NCI-H2107 (cell line): ENCODE measurements around the gene ATF6.

Experiments
- DNase-seq: peaks from one replicate; lab custom pipeline; 2025; lab: John Stamatoyannopoulos, UW

ATF6 gene

DNA sequence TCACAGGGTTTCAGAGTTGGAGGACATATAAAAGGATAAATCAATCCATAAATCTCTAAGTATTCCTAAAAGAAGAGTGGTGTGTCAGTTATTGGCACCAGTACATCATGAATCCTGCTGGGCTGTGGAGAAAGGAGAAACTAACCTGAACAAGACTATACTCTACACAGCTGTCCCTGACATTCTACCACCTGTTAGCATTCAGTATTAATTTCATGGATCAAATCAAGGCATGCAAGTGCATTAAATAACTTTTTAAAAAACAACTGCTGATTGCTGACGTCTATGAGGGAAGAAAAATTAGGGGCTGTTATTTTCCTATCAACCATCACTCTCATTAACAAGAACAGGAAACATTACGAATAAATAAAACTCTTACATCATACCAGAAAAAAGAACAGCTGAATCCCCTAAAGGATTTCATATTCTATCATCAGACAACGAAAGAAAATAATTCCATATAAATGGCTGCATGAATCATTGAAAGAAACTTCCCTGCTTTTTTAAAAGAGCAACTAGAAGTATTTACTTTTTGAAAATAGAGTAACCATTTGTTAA is 121.7 kb downstream of the ATF6 start:
- DNase-seq, result no peak

DNA sequence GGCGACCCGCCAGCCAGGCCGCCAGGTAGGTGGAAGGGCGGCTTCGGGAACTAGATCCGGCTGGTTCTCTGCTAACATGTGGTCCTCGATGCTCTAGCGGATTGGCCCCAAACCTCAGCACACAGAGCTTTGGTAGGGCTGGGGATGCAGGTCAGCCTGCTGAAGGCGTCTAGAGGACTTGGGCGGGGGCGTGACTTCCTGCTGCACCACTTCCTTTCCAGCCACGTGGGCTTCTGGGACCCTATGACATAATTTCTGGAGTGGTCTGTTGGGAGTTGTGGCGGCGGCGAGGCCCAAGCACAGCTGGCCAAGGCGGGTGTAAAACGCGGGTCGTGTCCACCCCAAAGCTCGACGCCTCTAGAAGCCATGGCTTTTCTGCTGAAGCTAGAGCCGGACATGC is 124.5 kb downstream of the ATF6 start:
- no peak for DNase-seq

DNA sequence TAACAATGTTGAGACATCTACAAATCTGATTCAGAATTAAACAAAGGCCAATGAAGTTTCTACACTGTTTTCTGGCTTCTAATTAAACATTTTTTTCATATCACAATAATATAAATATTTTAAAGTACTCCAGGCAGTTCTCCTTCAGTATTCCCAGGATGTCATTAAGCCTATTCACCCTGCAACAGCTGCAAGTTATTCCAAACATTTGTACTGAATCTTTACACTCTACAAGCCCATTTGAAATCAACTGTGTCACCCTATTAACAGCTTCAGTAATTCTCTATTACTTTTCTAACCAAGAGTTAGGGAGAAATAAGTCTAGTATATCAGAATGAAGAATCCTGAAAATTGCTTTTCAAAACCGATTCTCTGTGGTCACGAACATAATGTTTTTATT is 133.0 kb downstream of the ATF6 start:
- no peak for DNase-seq

DNA sequence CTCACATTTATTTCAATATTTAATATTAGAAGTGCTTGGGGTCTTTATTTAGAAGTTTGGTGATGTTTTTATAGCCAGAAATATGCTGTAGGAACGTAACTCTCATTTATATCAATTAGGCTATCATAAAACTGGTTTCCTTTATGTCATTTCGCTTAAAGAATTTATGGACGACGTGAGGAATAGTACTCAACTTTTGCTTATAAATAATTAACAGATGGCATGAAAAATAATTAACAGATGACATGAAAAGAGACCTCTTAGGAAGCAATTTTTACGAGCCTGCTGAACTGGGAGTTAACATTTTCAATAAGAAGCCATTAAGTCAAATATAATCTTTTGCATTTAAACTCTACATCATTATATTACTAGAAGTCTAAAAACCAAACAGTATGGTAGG is 134.0 kb downstream of the ATF6 start:
- DNase-seq, result no peak

DNA sequence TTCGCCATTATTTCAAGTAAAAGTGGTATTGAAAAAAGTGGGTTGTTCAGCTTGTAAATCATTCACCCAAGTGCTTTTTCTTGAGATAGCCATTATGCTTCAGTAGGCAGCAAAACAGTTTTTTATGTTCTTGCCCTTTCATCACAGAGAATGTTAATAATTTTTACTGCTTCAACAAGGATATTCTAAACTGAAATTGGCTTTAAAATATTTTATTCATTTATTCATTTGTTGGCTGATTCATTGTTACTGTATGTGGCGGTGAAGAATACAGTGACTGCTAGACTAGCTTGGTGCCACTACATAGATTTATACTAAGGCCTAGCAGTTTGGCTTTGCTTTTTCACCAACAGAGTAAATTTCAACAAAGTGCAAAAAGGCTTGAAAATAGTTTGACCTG is 136.1 kb downstream of the ATF6 start:
- DNase-seq, result no peak

DNA sequence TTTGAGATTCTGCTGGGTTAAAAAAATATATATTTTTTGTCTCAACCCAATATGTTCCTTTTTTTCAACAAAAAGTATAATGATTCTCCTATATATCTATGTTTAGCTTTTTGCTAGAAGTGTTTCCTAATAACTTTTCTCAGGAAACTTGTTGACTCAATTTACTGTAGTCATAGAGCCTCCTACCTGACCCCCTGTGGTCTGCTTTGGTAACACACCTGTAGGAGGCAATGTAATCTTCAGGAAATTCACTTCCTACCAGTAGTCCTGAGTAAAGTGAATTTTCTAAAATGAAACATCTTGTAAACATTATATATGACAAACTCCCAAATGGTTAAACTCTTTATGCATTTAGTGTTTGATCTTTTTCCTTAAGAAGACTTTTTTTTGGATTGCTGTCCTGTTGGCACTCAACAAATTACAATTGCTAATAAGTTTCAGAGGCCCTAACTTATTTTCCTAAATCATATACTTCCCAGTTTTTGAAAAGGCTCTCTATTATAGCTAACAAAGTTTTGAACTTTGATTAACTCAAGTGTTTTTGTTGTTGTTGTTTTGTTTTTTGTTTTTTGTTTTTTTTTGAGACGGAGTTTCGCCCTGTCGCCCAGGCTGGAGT is 139.3 kb downstream of the ATF6 start:
- DNase-seq, result no peak

DNA sequence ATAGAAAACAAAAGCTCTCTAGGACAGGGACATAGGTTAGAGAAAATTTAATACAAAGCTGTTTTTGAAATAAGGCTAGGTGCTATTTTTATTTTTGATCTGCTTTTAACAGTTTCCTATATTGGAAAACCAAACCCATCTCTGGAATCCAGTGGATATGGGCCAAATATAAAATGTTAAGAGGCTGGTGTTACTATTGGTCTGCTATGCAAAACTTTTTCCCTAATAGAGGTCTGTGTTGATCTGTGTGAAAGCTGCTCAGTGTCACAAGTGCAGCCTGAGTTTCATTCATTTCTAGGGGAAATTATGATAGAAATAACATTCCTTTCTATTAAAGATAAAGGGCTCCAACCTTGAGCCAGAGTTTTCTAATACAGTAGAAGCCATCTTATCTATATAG is 141.1 kb downstream of the ATF6 start:
- DNase-seq, result no peak

DNA sequence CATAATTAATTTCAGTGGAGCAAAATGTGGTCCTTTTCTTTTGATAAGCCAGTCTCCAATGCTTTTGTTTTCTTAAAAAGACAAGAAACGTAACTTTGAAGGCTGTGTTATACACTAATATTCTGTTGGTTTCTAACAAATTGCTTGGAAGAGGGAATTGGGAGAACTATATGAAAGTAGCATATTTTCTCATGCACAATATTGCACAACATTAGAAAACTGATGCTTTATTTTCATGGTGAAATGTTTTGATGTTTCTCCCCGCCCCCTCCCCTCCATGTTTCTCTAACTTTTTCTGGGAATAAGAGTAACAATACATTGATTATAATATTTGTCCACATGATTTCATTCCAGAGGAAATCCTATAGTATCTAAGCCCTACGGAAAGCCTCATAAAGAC is 142.1 kb downstream of the ATF6 start:
- DNase-seq, result no peak

DNA sequence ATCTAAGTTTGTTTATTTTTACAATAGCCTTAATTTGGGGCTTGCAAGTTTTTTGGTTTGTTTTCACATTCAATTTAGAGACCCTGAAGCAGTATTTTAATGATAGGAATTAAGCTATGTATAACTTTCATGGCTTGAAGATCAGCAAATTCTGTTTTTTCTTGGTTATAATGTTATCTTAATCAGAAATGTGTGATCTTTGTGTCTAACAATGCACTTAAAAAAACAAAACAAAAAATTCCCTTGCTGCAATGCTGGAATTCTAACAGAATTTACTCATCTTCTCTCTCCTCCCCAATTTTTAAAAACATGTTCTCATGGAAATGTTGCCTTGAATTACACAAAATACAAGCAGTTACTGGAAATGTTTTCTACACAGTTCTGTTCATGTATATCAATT is 144.5 kb downstream of the ATF6 start:
- DNase-seq, result no peak

DNA sequence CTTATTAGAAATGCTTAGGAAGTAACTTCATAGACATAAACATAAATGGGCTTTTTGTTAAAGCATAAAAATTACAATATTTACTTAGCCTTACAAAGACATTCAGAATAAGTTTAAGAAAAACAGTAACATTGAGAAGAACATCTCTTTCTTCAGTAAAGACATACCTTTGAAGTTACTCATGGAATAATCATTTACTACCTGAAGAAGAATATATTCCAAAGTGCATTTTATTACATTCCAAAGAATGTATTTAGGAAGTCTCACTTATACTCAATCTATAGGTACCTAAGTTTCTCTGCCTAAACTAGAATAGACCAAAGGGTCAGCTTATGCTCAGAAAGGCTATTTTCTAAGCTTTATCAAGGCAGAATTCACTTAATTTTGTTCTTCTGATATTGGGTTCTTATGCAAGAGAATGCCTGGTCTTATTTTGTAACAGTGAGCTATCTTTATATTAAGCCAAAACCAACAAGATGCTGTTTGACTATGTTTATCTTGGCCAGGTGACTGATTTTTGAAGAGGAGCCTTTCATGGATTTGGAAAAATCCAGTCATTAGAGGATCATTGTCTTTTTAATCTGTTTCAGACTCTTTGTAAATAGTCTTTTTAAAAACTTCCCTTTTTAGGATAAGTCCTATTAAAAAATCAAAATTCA is 147.5 kb downstream of the ATF6 start:
- no peak for DNase-seq

DNA sequence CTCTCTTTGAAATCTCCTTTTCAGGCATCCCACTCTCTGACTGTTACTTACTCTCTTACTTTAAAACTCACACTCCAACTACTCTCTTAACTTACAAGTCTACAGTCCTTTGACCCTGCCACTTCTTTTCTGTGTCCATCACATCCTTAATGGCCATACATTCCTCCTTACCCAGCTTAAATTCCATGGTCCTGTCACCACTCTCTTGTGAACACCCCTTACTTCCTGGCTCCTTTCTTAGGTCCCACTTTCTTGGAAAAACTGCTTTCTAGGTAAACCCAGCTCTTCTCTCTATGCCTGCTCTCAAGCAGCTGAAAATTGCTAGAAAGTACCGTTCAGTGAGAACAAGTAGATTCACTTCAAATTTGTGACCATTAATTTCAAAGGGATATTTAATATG is 148.5 kb downstream of the ATF6 start:
- DNase-seq, result no peak

DNA sequence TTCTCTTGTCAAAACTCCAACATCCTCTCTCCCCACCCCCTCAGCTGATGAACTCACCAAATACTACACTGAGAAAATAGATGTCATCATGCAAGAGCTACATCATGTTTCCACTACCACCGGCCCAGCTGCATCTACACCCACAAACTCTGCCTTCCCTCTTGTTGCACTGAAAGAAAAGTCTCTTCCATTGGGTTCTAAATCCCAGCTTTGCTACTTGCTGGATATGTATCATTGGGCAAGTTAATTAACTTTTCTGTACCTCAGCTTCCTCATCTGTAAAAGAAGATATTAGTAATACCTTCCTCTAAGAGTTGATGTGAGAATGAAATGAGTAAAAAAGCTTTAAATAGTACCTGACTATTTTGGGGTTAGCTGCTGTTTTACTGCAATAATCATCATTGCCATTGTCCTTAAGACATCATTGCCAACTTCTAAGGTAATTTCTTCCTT is 149.0 kb downstream of the ATF6 start:
- no peak for DNase-seq

DNA sequence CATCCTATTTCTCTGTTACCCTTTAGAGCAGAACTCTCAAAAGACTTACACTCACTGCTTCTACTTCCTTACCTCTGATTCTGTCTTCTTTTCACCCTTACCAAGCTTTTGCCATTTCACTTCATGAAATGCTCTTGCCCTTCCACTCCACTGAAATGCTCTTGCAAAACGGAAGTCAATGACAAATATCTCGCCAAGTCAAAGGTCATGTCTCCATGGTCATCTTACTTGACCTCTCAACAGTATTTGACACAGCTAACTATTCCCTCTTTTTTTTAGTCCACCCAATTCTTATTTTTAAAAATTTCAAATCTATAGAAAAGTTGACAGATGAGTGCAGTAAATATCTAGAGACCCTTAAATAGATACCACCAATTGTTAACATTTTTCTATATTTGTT is 149.9 kb downstream of the ATF6 start:
- DNase-seq, result no peak

DNA sequence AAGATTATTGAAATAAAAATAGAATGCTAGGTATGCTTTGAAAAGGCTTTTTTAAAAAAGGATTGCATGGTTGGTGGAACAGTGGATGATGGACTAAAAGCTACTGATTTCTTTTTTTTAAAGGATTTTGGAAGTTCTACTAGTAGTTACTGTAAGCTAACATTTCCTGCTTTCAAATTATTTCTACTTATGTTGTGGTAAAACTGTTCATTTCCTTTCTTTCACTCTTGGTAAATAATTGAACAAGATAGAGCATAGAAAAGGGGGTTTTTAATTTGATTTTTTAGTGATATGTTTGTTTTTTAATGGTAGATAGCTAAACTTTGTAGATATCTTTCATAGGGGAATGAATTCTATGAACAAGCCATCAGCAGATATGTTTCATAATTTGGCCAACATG is 153.1 kb downstream of the ATF6 start:
- DNase-seq, result no peak

DNA sequence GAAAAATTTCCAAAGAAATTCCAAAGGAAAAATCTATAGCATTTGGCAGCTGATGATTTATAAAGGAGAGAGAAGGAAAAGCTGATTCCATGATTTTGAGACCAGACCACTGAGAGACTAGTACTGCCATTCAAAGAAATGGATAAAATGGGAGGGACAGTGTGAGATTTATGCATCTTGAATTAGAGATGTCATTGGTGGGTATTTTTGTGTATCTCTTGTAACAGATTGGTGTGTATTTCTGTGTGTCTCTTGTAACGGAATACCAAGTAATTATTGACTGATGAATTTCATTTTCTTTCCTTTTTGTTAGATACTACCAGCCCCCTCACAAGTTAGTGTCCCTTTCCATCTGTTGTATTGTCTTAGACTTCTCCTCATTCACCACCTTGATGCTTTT is 155.4 kb downstream of the ATF6 start:
- DNase-seq, result no peak

DNA sequence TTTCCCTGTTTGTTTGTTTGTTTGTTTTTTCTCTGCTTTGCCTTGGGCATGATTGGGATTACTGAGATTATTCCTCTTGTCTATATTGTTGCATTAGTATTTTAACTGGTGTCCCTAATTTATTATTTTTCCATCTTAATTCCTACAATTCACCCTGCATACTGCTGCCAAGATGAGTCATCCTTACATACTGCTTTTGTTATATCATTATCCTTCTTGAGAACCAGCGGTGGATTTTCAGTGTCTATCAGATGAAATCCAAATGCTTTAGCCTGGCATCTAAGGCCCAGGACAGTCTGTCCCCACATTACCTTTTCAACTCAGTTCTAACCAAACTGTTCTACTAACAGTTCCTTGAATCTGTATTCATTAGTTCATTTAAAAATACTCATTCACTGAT is 155.9 kb downstream of the ATF6 start:
- DNase-seq, result no peak

DNA sequence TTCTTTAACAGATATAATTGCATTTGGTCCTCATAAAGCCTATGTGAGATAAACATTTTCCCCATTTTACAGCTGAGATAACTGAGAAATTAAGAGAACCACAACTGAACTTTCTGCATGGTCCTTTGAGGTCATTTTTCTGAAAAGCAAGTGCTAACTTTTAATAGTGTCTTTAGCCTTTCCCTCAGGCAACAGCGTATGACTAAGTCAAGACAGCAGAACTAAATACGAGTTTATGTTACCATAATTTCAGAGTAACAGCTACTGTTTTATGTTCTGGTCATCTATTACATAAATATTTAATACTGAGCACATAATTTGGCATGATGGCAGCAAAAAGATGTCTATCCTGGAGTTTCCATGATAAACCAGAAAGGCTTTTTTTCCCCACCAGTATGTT is 161.9 kb downstream of the ATF6 start:
- DNase-seq, result no peak

DNA sequence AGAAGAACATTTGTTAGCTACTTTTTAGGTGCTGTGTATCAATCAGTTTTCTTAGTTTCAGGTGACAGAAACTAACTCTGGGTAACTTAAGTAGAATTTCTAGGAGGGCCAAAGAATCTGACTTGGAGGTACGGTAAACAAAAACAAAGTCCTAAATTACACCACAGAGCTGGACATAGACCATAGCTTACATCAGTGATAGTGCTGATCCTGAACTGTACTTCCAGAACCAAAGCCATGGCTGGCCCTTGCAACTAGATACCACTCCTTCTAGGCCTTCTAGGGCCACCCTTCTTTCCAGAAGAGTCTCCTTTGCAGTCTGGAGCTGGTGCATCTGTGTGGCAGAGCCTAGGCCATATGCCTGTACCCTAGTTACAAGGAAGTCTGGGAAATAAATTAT is 163.0 kb downstream of the ATF6 start:
- DNase-seq, result no peak

DNA sequence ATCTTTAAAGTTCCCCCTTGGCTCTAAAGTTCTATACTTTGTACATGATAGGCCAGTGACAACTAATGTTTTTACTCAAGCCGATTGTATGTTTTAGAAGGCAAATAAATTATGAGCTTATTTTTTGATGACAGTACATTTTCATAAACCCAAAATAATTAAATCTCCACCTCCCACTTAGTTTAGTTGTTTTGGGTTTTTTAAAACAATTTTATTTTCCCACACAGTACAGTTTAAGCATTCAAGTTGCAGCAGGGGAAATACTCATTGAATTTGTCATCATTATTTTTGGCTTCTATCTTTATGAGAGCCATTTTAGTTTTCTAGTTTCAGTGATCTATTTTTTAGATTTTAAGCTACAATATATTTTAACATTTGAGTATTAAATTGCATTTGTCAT is 163.9 kb downstream of the ATF6 start:
- DNase-seq, result no peak

DNA sequence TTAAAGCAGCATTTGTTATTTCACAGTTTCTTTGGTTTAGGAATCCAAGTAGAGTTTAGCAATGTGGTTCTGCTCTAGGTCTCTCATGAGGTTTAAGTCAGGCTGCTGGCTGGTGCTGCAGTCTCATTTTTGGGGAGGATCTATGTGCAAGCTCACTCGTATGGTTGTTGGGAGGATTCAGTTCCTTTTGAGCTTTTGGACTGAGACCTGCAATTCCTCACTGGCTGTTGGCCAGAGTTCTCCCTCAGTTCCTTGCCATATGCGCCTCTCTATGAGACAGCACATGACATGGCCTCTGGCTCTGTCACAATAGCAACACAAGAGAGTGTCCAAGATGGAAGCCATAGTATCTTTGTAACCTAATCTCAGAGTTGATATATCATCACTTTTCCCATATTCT is 166.5 kb downstream of the ATF6 start:
- no peak for DNase-seq

DNA sequence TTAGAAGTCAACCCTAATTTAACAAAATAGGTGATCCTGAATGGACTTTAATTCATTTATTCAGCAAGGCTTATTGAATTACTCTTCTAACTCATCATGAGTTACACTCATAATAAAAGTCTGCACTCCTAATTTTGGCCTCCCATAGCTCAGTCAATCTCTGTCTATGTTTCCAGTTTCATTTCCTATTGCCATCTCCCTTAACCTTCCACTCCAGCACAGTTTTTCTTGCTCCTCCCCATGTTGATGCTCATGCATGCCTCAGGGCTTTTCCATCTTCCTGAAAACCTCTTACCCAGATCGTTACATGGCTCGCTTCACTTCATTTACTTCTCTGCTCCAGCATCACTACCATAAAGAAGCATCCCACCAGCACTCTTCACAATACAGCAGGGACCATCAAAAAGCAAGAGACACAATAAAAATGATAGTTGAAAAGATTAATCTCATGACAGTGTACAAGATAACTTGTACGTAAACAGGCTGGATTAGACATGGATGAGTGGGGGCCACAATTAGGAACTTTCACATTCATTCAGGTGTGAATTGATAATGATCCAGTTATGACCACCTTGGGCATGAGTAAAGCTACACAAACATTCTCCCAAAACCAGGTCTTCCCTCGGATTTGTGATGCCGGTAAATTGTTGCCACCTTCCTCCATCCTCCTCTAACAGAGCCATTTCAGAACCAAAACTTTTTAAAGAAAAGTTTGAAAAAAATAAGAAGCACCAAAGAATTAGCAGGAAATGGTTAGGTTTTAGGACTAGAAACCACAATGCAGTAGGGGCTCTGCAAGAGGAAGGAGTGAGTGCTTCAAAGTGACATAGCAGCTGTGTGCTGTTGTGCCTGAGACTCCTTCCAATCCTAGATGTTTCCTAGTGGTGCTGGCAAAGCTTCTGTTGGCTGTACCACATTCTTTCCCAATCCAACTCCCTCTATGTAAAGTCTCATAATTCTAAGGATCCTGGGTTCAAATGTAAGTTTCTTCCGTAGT is 167.8 kb downstream of the ATF6 start:
- no peak for DNase-seq

DNA sequence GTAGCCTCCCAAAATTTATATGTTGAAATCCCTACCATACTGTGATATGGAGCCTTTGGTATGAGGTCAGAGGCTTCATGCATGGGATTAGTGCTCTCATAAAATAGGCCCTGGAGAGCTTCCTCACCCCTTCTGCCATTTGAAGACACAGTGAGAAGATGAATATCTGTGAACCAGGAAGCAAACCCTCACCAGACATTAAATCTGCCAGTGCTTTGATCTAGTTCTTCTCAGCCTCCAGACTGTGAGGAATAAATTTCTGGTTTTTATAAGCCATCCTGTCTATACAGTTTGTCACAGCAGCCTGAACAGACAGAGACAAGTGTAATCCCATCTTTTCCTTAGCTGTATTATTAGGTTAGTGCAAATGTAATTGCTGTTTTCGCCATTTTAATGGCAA is 169.1 kb downstream of the ATF6 start:
- no peak for DNase-seq

DNA sequence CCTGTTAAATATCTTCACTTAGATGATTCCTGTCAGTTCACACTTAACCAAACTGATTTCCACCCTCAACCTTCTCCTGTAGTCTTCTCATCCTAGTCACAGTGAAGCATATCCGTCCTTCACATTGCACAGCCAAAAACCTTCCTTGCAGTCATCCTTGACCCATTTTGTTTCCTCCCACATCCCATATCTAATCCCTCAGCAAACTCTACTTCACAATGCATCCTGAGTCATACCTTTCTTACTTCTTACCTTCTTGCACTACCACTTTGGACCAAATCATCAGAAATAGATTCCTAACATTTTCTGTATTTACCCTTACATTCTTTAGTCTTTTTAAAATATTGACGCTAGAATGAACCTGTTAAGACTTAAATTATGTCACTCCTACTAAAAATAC is 170.7 kb downstream of the ATF6 start:
- no peak for DNase-seq
